GM18499 (cell line): ENCODE results near the gene GCGR.

Experiments used
- ATAC-seq: cut with Tn5 transposase; IDR thresholded peaks from one replicate; pipeline ENCODE4 v1.9.1; 2021; ENCODE audit warnings: moderate number of reproducible peaks; ENCODE audit not compliant: insufficient read depth, unreplicated experiment

Gene GCGR

GRCh38 chr17:81811705-81812570, 8.0 kb downstream of the GCGR start:
- no peak for ATAC-seq

- ATAC-seq, result no peak
Measured at GRCh38 chr17:81812571-81813370, 8.8 kb downstream of the GCGR start.

- ATAC-seq, result no peak
Measured at GRCh38 chr17:81813371-81813684, 9.4 kb downstream of the GCGR start.

GRCh38 chr17:81813861-81814683, 10.1 kb downstream of the GCGR start:
- ATAC-seq, result no peak

- ATAC-seq, result no peak
Measured at GRCh38 chr17:81814748-81815645, 11.0 kb downstream of the GCGR start.

GRCh38 chr17:81815646-81815986, 11.7 kb downstream of the GCGR start:
- no peak for ATAC-seq

- ATAC-seq, result no peak
Measured at GRCh38 chr17:81817758-81818147, 13.8 kb downstream of the GCGR start.

GRCh38 chr17:81819708-81820107, 15.8 kb downstream of the GCGR start:
- ATAC-seq, result no peak

- ATAC-seq, result no peak
Measured at GRCh38 chr17:81821147-81821546, 17.2 kb downstream of the GCGR start.

- no peak for ATAC-seq
Measured at GRCh38 chr17:81821603-81822311, 17.8 kb downstream of the GCGR start.

- ATAC-seq, result no peak
Measured at GRCh38 chr17:81822312-81822637, 18.3 kb downstream of the GCGR start.

- ATAC-seq, result no peak
Measured at GRCh38 chr17:81822996-81823819, 19.3 kb downstream of the GCGR start.

- ATAC-seq, result no peak
Measured at GRCh38 chr17:81823820-81824550, 20.0 kb downstream of the GCGR start.

- ATAC-seq, result no peak
Measured at GRCh38 chr17:81824595-81824994, 20.6 kb downstream of the GCGR start.

GRCh38 chr17:81825841-81826466, 22.0 kb downstream of the GCGR start:
- no peak for ATAC-seq

GRCh38 chr17:81828656-81829055, 24.7 kb downstream of the GCGR start:
- ATAC-seq, result no peak

- no peak for ATAC-seq
Measured at GRCh38 chr17:81829858-81830257, 25.9 kb downstream of the GCGR start.

- ATAC-seq, result no peak
Measured at GRCh38 chr17:81831563-81831956, 27.6 kb downstream of the GCGR start.
